Stimulated activated naive CD8-positive, alpha-beta T cell treated with anti-CD3 and anti-CD28 coated beads, Interleukin-15, amount 100 ng/mL, for 72 hours (primary cell): ENCODE results near the gene OPCML.

ENCODE experiments used
- ATAC-seq: fragments of 150-1000 bp; cut with Tn5 transposase; 2 replicates; pipeline ENCODE4 v1.10.0; 2021; ENCODE audit warnings: mild to moderate bottlenecking, moderate library complexity
- DNase-seq, 2 donors: peaks; one replicate each; pipeline ENCODE4 v3.0.0; 2021 to 2022
- H3K27ac Mint-ChIP-seq, 2 donors: one replicate each; pipeline ENCODE4 v1.8.0; 2022; ENCODE audit warnings: mild to moderate bottlenecking in 2 of 2, mixed read lengths in 2 of 2, moderate library complexity in 2 of 2
- H3K27me3 Mint-ChIP-seq: one replicate; pipeline ENCODE4 v1.8.0; 2022; ENCODE audit warnings: mixed read lengths
- H3K4me1 Mint-ChIP-seq: one replicate; pipeline ENCODE4 v1.8.0; 2022; ENCODE audit warnings: mild to moderate bottlenecking, mixed read lengths
- H3K4me3 Mint-ChIP-seq, 2 donors: one replicate each; pipeline ENCODE4 v1.8.0; 2022; ENCODE audit warnings: mild to moderate bottlenecking in 2 of 2, mixed read lengths in 2 of 2, moderate library complexity in 1 of 2
- H3K9me3 Mint-ChIP-seq, 2 donors: one replicate each; pipeline ENCODE4 v1.8.0; 2022; ENCODE audit warnings: mixed read lengths in 2 of 2

The OPCML gene

GRCh38 chr11:132490978-132491377 is 1041.3 kb downstream of the OPCML start:
- DNase-seq (no peak), ATAC-seq (no peak)
- H3K27me3 Mint-ChIP-seq, result no peaks in the 10 kb centered on the region
- H3K4me3 Mint-ChIP-seq, result no peak overlapping the region
- H3K27ac Mint-ChIP-seq, result peak overlapping the region in 1 of 2 donors; percentile 81
- H3K9me3 Mint-ChIP-seq, result peaks cover 3 to 46% of the 10 kb centered on the region in 2 donors
- H3K4me1 Mint-ChIP-seq, result no peaks in the 10 kb centered on the region

DNA sequence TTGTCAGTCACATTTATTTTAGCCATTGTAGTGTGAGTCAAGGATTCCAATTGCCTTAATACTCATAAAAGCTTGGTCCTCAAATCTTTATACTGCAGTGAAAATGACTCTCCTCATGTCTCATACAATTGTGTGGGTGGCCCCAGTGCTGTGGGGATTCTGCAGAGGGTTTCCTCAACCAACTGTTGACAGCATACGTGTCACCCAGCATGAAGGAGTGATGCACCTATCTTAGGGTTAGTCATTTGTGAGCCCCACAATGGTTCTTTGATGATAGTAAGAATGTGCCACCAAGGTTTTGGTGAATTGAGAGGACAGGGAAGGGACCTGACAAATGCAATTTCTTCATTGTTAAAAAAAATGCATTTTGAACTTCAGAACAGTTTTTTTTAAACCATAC is 1046.2 kb downstream of the OPCML start:
- Mint-ChIP-seq H3K27ac (no peak overlapping the region), H3K4me1 (no peaks in the 10 kb centered on the region), H3K4me3 (no peak overlapping the region), H3K27me3 (no peaks in the 10 kb centered on the region), H3K9me3 (peaks cover 7 to 35% of the 10 kb centered on the region in 2 donors)
- DNase-seq, result no peak
- no peak for ATAC-seq

DNA sequence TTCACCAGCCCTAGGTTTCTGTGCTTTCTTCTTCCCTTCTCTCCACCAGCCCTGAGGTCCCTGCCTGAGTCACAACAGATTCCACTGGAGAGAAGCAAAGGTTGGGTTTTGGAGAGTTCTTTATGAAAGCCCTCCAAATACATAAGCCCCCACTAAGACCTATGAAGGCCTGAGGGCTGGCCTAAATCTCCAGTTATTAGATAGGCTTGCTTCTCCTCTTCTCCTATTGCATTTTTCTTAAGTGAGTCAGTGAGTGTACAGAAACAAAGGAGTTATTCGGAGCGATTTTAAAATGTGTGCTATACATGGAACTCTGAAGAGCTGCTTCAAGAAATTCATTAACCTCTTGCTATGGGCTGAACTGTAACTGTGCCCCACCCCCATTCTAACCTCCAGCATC is 1057.3 kb downstream of the OPCML start:
- no peak for DNase-seq

DNA sequence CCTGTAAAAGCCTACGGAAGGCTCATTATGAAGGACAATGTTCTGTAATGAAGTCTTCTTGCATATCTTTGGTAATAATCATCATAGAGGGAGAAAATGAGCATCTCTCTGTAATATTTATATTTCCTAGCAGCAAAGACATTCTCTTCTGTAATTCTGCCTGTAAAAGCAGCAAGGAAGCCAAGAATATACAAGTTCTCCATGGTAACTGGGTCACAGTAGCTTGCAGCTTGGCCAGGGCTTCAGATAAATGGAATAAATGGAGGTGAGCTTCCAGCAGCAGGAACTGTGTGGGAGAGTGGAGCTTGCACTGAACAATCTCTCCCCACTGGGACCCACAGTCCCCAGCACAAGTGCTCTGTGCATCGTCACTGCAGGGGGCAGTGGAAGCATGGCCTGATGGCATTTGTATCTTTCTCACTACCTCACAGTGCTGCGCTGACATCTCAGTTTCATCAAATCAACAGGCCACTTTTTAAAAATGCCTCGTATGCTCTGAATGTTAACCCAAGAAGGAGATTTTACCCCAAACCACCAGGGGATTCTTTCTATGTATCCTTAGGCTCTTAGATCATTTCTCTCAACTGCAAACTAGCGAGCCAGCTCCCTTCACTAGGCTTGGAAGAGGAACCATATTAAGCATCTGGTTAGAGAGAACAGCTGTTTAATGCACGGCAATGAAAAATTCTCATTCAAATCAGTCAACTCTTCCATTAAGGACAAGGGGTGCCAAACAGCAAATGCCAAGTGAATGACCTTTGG is 1059.7 kb downstream of the OPCML start:
- Mint-ChIP-seq H3K4me3 (no peak overlapping the region), H3K9me3 (no peaks in the 10 kb centered on the region), H3K27ac (no peak overlapping the region), H3K4me1 (no peaks in the 10 kb centered on the region), H3K27me3 (no peaks in the 10 kb centered on the region)
- ATAC-seq, result no peak
- DNase-seq, result no peak

More for the DNA sequence above, 1057.3 kb downstream of the OPCML start:
- H3K9me3 Mint-ChIP-seq, result peaks cover 0 to 5% of the 10 kb centered on the region in 2 donors
- H3K27ac Mint-ChIP-seq, result peak overlapping the region in 1 of 2 donors; percentile 88
- H3K4me1 Mint-ChIP-seq, result no peaks in the 10 kb centered on the region
- H3K27me3 Mint-ChIP-seq, result no peaks in the 10 kb centered on the region
- H3K4me3 Mint-ChIP-seq, result no peak overlapping the region
- ATAC-seq, result no peak

GRCh38 chr11:132471466-132471865 is 1060.8 kb downstream of the OPCML start:
- H3K27me3 Mint-ChIP-seq, result no peaks in the 10 kb centered on the region

DNA sequence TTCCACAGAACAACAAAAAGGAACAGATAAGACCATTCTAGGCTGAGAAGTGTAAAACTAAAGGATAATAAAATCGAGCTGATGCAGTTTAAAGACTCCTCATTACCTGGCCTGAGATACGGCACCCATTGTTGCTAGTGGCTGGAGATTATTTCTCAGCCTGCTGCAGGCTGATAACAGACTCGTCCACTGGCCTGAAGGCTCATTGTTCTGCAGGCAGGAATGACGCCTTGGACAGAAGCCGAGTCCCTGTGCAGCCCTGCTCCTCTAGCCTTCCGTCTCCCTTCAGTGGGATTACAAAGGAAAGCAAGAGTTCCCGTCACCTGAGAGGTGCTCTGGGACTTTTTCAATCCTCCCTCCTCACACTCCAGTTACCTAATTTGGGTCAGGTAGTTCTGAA is 1065.3 kb downstream of the OPCML start:
- Mint-ChIP-seq H3K9me3 (no peaks in the 10 kb centered on the region), H3K4me1 (no peaks in the 10 kb centered on the region), H3K4me3 (no peak overlapping the region), H3K27ac (no peak overlapping the region), H3K27me3 (no peaks in the 10 kb centered on the region)
- ATAC-seq (no peak), DNase-seq (no peak)

More at GRCh38 chr11:132471466-132471865, 1060.8 kb downstream of the OPCML start:
- DNase-seq, result no peak
- Mint-ChIP-seq H3K9me3 (no peaks in the 10 kb centered on the region), H3K4me3 (no peak overlapping the region), H3K27ac (no peak overlapping the region), H3K4me1 (no peaks in the 10 kb centered on the region)
- ATAC-seq, result no peak

DNA sequence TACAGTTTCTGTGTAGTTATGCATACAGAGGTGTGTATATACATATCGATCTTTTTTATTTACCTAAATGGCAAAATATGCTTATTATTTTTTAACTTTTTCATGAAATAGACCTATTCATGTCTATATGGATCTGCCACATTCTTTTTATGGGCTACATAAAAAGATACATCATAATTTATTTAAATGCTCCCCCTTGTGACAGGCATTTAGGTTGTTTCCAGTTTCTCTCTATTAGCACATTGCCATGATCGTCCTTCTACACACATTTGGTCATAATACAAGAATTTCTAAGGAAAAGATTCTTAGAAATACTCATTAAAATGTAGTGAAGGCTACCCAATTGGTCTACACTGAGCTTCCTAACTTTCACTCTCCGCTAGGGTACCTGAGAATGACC is 1067.4 kb downstream of the OPCML start:
- DNase-seq (no peak), ATAC-seq (no peak)
- no peaks in the 10 kb centered on the region for H3K4me1 Mint-ChIP-seq
- no peak overlapping the region for H3K4me3 Mint-ChIP-seq
- H3K9me3 Mint-ChIP-seq, result peaks cover 0 to 12% of the 10 kb centered on the region in 2 donors
- H3K27me3 Mint-ChIP-seq, result no peaks in the 10 kb centered on the region
- no peak overlapping the region for H3K27ac Mint-ChIP-seq

DNA sequence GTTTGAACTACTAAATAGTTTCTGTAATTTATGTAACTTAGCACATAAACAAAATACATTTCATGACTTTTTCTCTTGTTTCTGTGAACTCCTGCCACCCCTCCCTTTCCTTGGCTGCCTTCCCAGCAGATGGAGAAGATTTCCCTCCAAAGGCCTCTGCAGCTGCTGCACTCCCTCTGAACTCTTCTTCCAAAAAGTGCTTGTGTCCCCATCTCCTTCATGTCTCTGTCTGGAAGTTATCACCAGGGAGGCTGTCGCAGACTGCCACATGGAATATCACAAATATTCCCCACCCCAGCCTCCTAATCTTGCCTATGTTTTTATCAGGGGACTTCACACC is 1068.3 kb downstream of the OPCML start:
- Mint-ChIP-seq H3K27me3 (no peaks in the 10 kb centered on the region), H3K27ac (no peak overlapping the region), H3K4me1 (no peaks in the 10 kb centered on the region), H3K4me3 (no peak overlapping the region), H3K9me3 (peaks cover 0 to 12% of the 10 kb centered on the region in 2 donors)
- no peak for DNase-seq
- ATAC-seq, result no peak

DNA sequence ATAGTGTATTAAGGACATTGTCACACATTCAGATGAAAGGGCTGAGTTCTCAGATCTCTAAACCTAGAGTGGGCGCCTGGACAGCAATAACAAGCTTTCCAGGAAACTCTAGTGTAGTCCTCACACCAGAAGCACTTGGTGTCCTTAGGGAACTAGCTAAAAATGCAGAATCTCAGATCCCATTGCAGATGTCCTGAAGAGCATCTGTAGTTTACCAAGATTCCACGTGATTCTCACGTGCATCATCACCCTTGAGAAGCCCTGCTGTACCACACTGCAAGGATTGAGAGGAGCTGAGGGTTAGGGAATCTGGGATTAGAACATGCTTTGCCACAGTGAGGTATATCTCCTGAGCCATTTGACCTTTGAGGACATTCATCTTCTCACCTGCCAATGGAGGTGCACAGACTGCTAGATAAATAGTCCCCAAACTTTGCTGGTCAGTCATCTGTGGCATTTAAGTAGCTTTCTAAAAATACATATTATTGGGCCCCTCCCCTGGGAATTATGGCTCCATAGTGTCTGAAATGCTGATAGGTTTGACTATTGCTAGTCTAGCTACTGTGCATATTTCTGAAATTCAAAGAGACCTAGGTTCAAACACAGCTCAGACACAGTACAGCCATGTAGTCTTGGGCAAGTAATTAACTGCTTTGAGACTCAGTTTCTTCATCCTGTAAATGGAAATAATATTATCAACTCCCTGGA is 1068.9 kb downstream of the OPCML start:
- ATAC-seq (no peak), DNase-seq (no peak)
- Mint-ChIP-seq H3K4me1 (no peaks in the 10 kb centered on the region), H3K9me3 (peaks cover 0 to 12% of the 10 kb centered on the region in 2 donors), H3K27ac (no peak overlapping the region), H3K27me3 (no peaks in the 10 kb centered on the region), H3K4me3 (no peak overlapping the region)

DNA sequence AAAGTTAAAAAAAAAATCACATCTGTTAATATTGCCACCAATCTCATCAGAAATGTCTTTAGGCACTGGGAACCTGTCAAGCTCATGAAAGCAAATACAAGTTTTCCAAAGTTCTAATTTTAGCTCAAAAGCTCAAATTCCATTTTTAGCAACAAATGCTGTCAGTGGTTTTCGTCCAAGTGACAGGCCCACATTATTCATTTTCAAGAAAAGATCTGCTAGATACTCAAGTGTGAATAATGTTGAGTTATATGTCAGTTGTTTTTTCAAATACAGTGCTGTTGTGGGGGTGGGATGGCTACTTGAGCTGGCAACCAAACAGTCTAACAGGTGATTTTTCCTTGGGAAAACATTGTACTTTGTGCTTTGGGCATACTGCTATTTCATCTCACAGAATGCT is 1072.6 kb downstream of the OPCML start:
- peaks cover 0 to 26% of the 10 kb centered on the region in 2 donors for H3K9me3 Mint-ChIP-seq
- no peak overlapping the region for H3K4me3 Mint-ChIP-seq
- H3K4me1 Mint-ChIP-seq, result no peaks in the 10 kb centered on the region
- no peak overlapping the region for H3K27ac Mint-ChIP-seq
- no peaks in the 10 kb centered on the region for H3K27me3 Mint-ChIP-seq
- no peak for DNase-seq
- ATAC-seq, result no peak

DNA sequence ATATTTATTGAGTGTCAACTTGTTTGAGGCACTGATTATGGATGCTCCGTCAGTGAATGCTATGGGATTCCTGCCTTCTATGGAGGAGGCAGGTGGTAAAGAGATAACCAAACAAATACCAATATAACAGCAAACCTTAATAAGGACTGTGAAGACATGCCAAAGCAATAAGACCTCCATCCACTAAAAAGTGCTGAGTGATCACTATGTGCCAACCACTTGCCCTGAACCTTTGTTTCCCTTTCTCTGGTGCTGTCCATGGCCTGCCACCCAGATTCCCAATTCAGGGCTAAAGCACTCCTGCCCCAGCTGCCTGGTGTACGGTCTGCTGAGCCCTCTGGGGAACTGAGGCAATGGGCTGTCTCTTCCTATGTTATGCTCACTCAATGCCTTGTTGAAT is 1074.9 kb downstream of the OPCML start:
- no peak overlapping the region for H3K4me3 Mint-ChIP-seq
- no peak for ATAC-seq
- no peaks in the 10 kb centered on the region for H3K4me1 Mint-ChIP-seq
- no peaks in the 10 kb centered on the region for H3K27me3 Mint-ChIP-seq
- H3K27ac Mint-ChIP-seq, result no peak overlapping the region
- no peak for DNase-seq
- peaks cover 4 to 26% of the 10 kb centered on the region in 2 donors for H3K9me3 Mint-ChIP-seq

DNA sequence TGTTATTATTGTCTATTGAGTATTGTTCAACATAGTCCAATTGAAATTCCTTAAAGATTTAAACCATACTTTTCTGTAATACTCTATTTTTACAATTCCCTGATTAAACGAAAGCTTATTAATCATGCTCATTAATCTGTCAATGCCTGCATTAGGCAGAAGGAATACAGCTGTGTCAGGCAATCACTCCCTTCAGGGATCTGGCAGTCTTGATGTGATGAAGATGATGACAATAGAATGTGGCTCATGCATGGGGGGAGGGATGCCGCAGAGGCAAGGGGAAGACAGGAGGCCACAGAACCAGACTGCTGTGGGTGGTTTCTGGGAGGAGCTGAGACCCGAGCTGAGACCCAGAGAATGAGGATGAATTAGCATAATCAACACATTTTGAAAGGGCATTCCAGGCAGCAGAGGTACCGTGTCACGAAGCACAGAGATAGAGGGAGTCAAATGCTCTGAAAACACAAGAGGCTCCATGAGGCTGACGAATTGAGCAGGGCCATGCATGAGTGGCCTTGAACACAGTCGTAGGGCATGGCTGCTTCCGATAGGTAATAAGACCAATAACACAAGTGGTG is 1075.5 kb downstream of the OPCML start:
- H3K4me3 Mint-ChIP-seq, result no peak overlapping the region
- no peaks in the 10 kb centered on the region for H3K27me3 Mint-ChIP-seq
- H3K27ac Mint-ChIP-seq, result no peak overlapping the region
- no peak for ATAC-seq
- no peaks in the 10 kb centered on the region for H3K4me1 Mint-ChIP-seq
- no peak for DNase-seq
- H3K9me3 Mint-ChIP-seq, result peaks cover 6 to 24% of the 10 kb centered on the region in 2 donors

GRCh38 chr11:132455044-132455443 is 1077.3 kb downstream of the OPCML start:
- ATAC-seq, result no peak
- peaks cover 6 to 14% of the 10 kb centered on the region in 2 donors for H3K9me3 Mint-ChIP-seq
- no peak overlapping the region for H3K27ac Mint-ChIP-seq
- H3K27me3 Mint-ChIP-seq, result peaks cover 2% of the 10 kb centered on the region
- no peak for DNase-seq
- no peaks in the 10 kb centered on the region for H3K4me1 Mint-ChIP-seq
- H3K4me3 Mint-ChIP-seq, result no peak overlapping the region

GRCh38 chr11:132453406-132453805 is 1078.9 kb downstream of the OPCML start:
- ATAC-seq, result no peak
- no peak for DNase-seq
- H3K4me3 Mint-ChIP-seq, result no peak overlapping the region
- H3K9me3 Mint-ChIP-seq, result peaks cover 6 to 14% of the 10 kb centered on the region in 2 donors
- no peak overlapping the region for H3K27ac Mint-ChIP-seq
- H3K4me1 Mint-ChIP-seq, result no peaks in the 10 kb centered on the region
- peaks cover 6% of the 10 kb centered on the region for H3K27me3 Mint-ChIP-seq

GRCh38 chr11:132452616-132453015 is 1079.7 kb downstream of the OPCML start:
- no peak overlapping the region for H3K4me3 Mint-ChIP-seq
- ATAC-seq (no peak), DNase-seq (no peak)
- H3K27me3 Mint-ChIP-seq, result peaks cover 6% of the 10 kb centered on the region
- H3K9me3 Mint-ChIP-seq, result peaks cover 6 to 8% of the 10 kb centered on the region in 2 donors
- no peaks in the 10 kb centered on the region for H3K4me1 Mint-ChIP-seq
- H3K27ac Mint-ChIP-seq, result peak overlapping the region in 1 of 2 donors; percentile 82

DNA sequence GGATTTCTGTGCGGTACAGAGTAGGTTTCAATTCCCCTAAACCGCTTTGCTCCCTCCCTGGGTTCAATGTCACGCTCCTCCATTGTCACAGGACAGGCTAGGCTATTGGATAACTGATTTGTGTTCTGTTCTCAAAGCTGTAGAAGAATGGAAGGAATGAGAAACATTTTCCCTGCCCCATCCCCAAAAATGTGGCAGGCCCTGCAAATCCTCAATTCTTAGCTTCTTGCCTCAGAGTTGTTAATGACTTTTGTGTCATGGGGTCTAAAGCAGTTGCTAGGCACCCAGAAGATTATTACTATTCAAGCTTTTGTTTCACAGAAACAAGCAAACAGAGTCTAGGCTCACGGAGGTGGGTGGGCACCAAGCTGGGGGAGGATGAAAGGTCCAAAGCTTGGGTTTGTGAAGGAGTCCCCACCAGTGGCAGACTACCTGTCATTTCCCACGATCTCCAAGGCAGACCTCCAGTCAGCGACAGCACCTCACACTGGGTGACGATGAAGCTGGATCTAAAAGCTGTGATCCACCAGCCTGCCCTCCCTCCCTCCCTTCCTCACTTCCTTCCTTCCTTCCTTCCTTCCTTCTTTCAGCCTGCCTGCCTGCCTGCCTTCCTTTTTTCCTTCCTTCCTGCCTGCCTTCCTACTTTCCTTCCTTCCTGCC is 1080.2 kb downstream of the OPCML start:
- Mint-ChIP-seq H3K4me1 (no peaks in the 10 kb centered on the region), H3K27me3 (peaks cover 6% of the 10 kb centered on the region), H3K9me3 (peaks cover 5 to 6% of the 10 kb centered on the region in 2 donors), H3K4me3 (no peak overlapping the region), H3K27ac (peak overlapping the region in 1 of 2 donors; percentile 82)
- no peak for DNase-seq
- no peak for ATAC-seq
